T-helper 22 cell (primary cell): ENCODE measurements around the gene HAPSTR1.

Experiments
- DNase-seq: peaks from one replicate; pipeline ENCODE4 v3.0.0-alpha.2; 2020; ENCODE audit warnings: low read depth

The HAPSTR1 gene

DNA sequence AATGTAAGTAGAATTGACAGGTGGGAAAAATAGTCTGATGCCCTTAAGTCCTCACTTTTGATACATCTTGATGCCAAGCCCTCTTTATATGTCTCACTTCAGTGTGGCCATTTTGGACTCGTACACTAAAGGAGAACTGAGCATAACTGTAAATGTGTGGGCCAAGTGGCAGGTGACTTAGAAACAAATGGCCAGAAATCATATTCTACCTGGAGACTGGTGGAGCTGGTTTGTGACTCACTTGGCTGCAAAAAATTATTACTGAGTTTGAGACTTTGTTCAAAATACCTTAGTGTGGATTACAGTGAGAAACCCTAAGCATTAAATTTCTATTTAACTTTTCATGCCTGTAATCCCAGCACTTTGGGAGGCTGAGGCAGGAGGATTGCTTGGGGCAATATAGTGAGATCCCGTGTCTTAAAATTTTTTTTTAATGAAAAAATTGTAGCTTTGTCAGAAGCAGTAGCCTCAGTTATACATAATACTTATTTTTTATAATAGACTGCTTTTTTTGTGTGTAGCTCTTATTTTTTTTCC lies 5.0 kb downstream of the HAPSTR1 start:
- no peak for DNase-seq

DNA sequence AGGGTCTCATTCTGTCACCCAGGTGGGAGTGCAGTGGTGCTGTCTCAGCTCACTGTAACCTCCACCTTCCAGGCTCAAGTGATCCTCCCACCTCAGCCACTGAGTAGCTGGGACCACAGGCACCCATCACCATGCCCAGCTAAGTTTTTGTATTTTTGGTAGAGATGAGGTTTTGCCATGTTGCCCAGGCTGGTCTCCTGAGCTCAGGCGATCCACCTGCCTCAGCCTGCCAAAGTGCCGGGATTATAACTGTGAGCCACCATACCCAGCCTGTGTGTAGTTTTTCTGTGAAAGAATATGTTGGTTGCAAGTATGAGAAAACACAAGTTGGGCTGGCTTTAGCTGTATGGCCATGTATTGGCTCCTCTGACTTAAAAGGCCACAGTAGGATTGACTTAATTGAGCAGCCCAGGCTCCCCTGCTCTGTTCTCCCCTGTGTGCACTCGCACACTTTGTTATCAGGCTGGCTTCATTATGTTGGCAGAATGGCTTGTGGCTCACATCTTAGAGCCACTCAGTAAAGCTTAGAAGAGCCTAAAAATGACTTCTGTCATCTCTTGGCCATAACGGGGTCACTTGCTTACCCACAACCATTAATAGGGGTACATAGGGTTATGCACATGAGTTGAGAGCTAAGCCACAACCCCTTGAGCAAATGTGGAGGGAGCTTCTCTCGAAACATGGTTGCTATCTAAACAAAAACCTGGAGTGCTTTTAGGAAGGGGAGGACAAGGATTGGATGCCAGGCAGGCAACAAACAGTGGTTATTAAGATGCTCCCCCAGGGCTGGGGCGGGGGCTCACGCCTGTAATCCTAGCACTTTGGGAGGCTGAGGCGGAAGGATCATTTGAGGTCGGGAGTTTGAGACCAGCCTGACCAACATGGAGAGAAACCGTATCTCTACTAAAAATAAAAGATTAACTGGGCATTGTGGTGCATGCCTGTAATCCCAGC lies 6.1 kb downstream of the HAPSTR1 start:
- DNase-seq: no peak

- DNase-seq: no peak
These were observed 7.1 kb downstream of the HAPSTR1 start for GRCh38 chr16:9098377-9099090.

GRCh38 chr16:9099131-9099625 lies 7.7 kb downstream of the HAPSTR1 start:
- DNase-seq: no peak

DNA sequence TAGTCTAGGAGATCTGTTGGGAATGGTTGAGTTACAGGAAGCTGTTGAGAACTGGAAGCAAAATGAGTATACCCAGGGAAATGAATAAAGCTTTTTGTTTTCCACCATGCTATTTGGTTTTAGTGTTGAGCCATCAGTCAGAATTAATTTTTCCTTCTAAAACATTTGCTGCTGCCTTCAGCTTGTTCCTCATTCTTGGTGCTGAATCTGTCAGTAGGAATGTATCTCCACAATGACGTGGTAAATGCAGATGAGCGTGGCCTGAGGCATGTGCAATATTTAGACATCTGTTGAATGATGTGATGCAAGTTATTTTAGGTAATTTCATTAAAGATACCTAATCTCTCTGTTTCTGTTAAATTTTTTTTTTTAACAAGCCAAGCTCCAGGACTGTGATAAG lies 10.9 kb downstream of the HAPSTR1 start:
- DNase-seq: no peak

DNA sequence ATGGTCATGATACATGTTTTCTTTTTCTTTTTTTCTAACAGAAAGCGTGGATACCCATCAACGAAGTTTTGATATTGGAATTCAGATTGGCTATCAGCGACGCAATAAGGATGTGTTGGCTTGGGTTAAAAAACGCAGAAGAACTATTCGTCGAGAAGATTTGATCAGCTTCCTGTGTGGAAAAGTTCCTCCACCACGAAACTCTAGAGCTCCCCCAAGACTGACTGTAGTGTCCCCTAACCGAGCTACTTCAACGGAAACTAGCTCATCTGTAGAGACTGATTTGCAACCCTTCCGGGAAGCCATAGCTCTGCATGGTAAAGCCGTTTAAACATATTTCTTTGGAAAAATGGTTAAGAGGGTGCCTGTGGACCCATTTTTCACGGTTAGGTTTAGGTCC lies 11.5 kb downstream of the HAPSTR1 start:
- no peak for DNase-seq

GRCh38 chr16:9103546-9103945 lies 12.1 kb downstream of the HAPSTR1 start:
- DNase-seq: no peak

DNA sequence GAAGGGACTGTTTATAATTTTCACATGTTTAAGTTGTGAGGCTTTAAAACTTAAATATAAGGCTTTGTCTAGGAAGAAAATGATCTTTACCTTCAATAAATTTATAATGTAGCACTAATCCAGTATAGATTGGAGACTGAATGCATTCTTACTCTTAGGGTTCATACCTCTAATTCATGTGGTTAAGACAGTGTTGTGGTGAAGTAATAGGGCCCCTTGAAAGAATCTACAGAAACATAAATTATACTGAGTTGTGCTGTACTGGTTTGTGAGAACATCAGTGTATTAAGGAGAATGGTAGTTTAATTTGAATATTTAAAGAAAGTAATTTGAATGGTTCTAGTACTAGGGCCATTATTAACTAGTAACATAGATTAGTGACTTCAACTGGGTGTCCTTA lies 13.7 kb downstream of the HAPSTR1 start:
- no peak for DNase-seq

DNA sequence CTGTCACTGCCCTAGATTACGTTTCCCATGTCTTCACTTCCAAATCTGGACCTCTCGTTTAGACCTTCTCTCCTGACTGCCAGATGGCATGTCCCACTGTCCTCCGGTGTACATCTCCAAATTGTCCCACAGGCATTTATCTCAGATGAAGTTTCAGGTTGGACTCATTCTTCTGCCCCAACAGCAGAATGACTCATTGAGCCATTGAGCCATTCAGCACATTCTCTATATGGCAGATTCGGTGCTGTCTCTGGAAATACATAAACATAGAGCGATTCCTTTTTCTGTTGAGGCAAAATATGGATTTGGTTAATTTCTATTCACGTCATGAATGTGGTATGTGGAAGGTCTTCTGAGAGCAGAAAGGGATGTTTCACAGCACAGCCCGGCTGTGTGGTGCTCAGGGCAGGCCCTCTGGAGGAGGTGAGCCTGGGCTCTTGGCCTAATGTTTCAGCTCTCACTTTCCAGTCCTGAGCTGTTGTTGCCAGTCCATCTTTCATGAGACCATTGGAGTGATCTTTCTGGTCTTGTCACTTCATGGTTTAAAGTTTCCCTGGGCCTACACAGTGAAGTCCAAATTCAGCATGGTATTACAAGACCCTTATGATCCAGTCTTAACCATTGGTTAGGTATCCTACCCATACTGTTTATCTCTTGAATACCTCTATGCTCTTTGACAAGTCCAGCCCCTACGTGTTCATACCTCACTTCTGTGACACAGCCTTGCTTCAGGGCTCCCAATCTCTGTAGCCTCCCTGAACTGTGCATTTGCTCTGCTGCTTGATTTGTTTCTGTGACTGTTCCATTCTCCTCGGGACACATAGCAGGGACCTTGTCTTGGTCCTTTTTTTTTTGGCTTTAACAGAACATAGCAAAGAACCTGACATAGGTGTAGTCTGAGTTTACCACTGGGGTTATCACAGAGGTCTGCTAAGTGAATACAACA lies 15.9 kb downstream of the HAPSTR1 start:
- no peak for DNase-seq

GRCh38 chr16:9109255-9109654 lies 17.8 kb downstream of the HAPSTR1 start:
- no peak for DNase-seq

- DNase-seq: no peak
These were observed 20.9 kb downstream of the HAPSTR1 start for GRCh38 chr16:9112166-9112843.

DNA sequence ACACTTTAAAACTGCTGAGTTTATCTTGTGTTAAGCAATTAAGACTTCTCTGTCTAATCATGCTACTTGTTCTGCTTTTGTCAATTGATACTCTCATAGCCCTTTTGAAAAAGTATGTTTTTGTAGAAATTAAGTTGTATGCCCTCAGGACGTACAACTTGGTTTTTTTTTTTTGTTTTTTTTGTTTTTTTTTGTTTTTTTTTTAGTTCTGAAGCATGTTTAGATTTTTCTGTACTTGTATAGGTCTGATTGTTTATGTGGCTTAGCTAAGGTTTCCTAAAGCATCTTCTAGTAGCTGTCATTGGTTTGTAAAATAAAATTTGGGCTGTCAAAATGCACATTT lies 21.4 kb downstream of the HAPSTR1 start:
- no peak for DNase-seq

DNA sequence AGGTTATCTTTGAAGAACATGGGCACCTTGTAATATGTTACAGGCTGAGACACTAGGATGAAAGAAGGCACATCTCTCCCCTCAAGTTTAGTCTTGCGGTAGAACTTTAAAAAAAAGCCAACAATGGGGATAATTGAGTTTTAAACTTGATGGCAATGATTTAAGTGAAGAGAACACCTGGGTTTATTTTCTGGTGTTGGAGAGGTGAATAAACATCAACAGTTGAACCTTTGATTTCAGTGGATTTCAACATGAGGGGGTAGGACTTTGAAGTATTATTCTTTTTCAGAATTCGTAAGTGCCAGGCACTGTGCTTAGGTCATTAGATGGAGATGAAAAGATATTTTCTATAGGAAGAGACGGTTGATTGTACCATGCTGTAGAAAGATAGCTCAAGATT lies 22.3 kb downstream of the HAPSTR1 start:
- no peak for DNase-seq

DNA sequence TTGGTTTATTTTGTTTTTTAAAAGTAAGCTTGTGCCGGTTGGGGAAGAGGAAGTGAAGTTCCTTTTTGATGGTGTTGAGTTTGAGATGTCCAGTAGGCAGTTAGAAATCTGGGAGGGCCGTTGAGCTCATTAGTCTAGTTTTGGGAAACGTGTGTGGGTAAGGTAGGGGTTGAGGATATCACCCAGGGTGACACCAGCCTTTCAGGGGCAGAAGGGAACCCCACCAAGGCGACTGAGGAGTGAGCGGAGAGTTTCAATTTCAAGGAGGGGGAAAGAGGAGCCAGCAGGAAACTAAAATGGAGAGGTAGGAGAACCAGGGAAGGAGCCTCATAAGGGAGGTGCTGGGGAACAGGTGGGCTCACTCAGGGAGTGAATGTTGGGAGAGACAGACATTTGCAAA lies 22.7 kb downstream of the HAPSTR1 start:
- no peak for DNase-seq

DNA sequence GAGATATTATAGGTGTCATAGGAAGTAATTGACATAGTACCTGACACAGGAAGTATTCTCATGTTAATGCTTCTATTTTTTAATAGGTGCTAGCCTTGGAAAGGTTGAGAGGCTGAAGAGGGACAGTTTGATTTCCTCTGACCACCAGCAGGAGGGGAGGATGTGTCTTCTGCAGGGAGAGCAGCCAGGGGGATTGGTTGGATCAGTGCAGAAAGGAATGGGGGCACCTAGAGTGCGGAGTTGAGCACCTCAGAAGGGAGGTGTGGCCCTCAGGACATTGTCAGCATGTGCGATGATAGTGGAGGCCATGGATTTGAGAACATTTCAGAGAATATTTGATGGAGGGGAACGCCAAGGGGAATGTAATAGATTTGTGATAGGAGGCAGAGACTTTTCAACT lies 23.4 kb downstream of the HAPSTR1 start:
- DNase-seq: no peak

DNA sequence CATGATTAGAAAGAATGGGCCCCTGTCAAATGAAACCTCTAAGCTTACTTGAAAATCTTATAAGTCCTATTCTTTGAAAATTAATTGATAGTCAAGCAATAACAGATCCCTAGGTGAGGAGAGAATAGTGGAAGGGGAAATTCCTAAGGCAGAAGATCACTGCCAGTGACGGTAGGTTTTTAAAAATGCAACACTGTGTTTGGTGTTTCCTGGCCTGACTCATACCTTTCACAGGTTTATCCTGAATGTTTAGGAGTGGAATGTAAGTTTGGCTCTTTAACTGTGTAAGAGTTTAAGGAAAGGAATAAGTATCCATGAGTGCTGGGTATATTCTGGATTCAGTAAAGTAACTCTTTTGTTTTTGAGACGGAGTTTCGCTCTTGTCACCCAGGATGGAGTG lies 23.8 kb downstream of the HAPSTR1 start:
- no peak for DNase-seq

DNA sequence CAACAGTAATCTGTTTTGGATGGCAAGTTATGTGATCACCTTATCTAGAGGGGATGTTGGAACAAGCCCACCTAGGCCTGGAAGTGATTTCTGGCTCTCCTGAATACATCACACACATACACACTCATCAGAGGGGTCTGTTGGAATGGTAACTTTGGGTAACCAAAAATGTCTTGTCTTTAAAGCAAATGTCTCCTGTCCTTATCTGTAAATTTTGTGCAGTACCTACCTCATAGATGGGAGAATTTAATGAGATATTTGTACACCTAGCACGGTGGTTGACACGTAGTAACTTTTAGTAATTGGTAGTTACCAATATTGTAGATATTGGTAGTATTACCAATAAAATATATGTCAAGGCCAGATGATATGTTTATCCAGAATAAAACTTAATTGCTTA lies 24.7 kb downstream of the HAPSTR1 start:
- no peak for DNase-seq

DNA sequence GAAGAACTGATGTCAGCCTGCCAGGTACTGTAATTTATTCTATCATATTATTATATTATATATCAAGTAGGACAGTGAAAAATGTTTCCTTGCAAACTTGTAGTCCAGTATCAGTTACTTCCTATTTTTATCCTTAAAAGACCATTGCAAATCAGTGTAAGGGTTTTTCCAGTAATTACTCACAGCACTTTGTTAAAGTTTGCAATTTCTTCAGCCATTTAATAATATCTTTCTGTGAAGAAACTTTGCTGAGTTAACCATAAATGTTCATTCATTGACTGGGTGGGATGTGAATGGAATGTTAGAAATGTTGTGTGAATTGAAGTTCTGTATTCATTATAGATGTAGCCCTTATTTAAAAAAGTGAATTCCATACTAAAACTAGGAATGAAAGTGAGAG lies 26.7 kb downstream of the HAPSTR1 start:
- no peak for DNase-seq

- no peak for DNase-seq
These were observed 28.4 kb downstream of the HAPSTR1 start for GRCh38 chr16:9119795-9120194.

- no peak for DNase-seq
These were observed 30.9 kb downstream of the HAPSTR1 start for GRCh38 chr16:9122342-9122741.

- DNase-seq: no peak
These were observed 31.5 kb downstream of the HAPSTR1 start for GRCh38 chr16:9122969-9123368.
